ENCODE results near the gene COL18A1. TPM values are rescaled to one million over a fixed set of nuclear protein-coding genes. Genes with fewer than 3 reads are reported as not detected.

COL18A1 gene
- total and polyA plus RNA-seq, 4 donors: 44.9 to 308 (median 232) TPM

- H3K36me3 ChIP-seq (ENCODE audit: control insufficient read depth in 4 of 4, insufficient read depth in 3 of 4, low read depth in 1 of 4, low read length in 3 of 4): peaks cover 0 to 9% (median 4%) of the 10 kb centered on the region in 4 donors
- no peak overlapping the region for H3K9ac ChIP-seq (ENCODE audit: low read depth in 1 of 2, low read length in 2 of 2)
- no peaks in the 10 kb centered on the region for H3K9me3 ChIP-seq (ENCODE audit: control insufficient read depth in 4 of 4, low read length in 3 of 4)
- H3K27ac ChIP-seq (ENCODE audit: low read depth in 1 of 2, low read length in 2 of 2): peak overlapping the region; percentile 72 to 87
- TF ChIP-seq RXRA (IDR thresholded peaks at IDR 0.05) (peak; percentile 23 to 37), NR2F2 (IDR thresholded peaks at IDR 0.05) (no peak)
- WGBS: 32% methylated on average over 12 of the region's 12 CpGs
- H3K4me3 ChIP-seq (ENCODE audit: low read depth in 1 of 3, low read length in 3 of 3): no peak overlapping the region
- H3K4me1 ChIP-seq (ENCODE audit: control insufficient read depth in 4 of 4, insufficient read depth in 4 of 4, low read length in 3 of 4): peaks cover 18 to 49% (median 36%) of the 10 kb centered on the region in 4 donors
- no peaks in the 10 kb centered on the region for H3K27me3 ChIP-seq (ENCODE audit: control insufficient read depth in 4 of 4, insufficient read depth in 4 of 4, low read length in 3 of 4)
- DNase-seq (ENCODE audit: low spot score): no peak
Observed at GRCh38 chr21:45533361-45533845, 128.4 kb downstream of the COL18A1 start.

- no peak for TF ChIP-seq SP1 (IDR thresholded peaks at IDR 0.05)
- TF ChIP-seq, protein P1, sequence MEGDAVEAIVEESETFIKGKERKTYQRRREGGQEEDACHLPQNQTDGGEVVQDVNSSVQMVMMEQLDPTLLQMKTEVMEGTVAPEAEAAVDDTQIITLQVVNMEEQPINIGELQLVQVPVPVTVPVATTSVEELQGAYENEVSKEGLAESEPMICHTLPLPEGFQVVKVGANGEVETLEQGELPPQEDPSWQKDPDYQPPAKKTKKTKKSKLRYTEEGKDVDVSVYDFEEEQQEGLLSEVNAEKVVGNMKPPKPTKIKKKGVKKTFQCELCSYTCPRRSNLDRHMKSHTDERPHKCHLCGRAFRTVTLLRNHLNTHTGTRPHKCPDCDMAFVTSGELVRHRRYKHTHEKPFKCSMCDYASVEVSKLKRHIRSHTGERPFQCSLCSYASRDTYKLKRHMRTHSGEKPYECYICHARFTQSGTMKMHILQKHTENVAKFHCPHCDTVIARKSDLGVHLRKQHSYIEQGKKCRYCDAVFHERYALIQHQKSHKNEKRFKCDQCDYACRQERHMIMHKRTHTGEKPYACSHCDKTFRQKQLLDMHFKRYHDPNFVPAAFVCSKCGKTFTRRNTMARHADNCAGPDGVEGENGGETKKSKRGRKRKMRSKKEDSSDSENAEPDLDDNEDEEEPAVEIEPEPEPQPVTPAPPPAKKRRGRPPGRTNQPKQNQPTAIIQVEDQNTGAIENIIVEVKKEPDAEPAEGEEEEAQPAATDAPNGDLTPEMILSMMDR (IDR thresholded peaks at IDR 0.05; ENCODE audit: low read depth, low read length, missing input control): no peak
- TF ChIP-seq ATF3 (IDR thresholded peaks at IDR 0.05): no peak
- Histone ChIP-seq H3K27me3 (ENCODE audit: control insufficient read depth in 4 of 4, insufficient read depth in 4 of 4, low read length in 3 of 4) (no peaks in the 10 kb centered on the region), H3K9me3 (ENCODE audit: control insufficient read depth in 4 of 4, low read length in 3 of 4) (no peaks in the 10 kb centered on the region), H3K4me1 (ENCODE audit: control insufficient read depth in 4 of 4, insufficient read depth in 4 of 4, low read length in 3 of 4) (peaks cover 18 to 47% (median 34%) of the 10 kb centered on the region in 4 donors), H3K4me3 (ENCODE audit: low read depth in 1 of 3, low read length in 3 of 3) (peak overlapping the region in 1 of 3 donors; percentile 5), H3K9ac (ENCODE audit: low read depth in 1 of 2, low read length in 2 of 2) (no peak overlapping the region), H3K27ac (ENCODE audit: low read depth in 1 of 2, low read length in 2 of 2) (peak overlapping the region; percentile 72 to 87), H3K36me3 (ENCODE audit: control insufficient read depth in 4 of 4, insufficient read depth in 3 of 4, low read depth in 1 of 4, low read length in 3 of 4) (peaks cover 0 to 9% (median 4%) of the 10 kb centered on the region in 4 donors)
- 37% methylated on average over 20 of the region's 20 CpGs for WGBS
- no peak for DNase-seq (ENCODE audit: low spot score)
Observed at GRCh38 chr21:45533846-45534635, 129.1 kb downstream of the COL18A1 start.

DNA sequence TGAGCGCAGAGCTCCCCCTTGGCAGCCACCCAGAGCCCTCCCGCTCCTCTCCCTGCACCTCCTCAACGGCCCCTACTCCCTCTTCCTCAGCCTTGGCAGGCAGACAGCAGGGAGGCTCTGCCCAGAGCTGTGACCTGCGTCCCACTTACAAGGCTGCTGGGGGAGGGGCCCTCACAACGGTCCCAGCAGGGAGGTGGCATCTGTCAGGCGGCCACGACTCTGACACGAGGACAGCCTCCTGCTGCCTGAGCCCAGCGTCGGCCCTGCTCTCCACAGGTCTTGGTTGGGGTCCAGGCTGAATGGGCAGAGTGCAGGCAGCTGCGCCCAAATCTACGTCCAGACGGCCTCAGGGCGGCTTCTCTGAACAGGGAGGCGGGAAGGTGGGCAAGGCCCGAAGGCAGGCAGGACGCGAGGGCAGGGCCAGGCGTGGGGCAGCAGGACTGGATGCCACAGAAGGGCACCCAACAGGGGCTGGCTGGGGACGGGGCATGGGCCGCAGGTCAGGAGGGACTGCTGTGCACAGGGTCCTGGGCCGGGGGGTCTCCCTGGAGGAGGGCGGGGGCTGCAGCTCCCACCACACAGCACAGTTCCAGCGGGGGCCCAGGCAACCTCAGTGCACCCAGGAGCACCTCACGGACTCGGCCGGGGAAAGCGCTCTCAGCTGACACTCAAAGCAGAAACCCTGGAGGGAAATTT, 129.8 kb downstream of the COL18A1 start:
- Histone ChIP-seq H3K27ac (ENCODE audit: low read depth in 1 of 2, low read length in 2 of 2) (peak overlapping the region; percentile 72 to 87), H3K4me3 (ENCODE audit: low read depth in 1 of 3, low read length in 3 of 3) (no peak overlapping the region), H3K9me3 (ENCODE audit: control insufficient read depth in 4 of 4, low read length in 3 of 4) (no peaks in the 10 kb centered on the region), H3K9ac (ENCODE audit: low read depth in 1 of 2, low read length in 2 of 2) (no peak overlapping the region), H3K4me1 (ENCODE audit: control insufficient read depth in 4 of 4, insufficient read depth in 4 of 4, low read length in 3 of 4) (peaks cover 19 to 48% (median 33%) of the 10 kb centered on the region in 4 donors), H3K36me3 (ENCODE audit: control insufficient read depth in 4 of 4, insufficient read depth in 3 of 4, low read depth in 1 of 4, low read length in 3 of 4) (peaks cover 0 to 4% (median 3%) of the 10 kb centered on the region in 4 donors), H3K27me3 (ENCODE audit: control insufficient read depth in 4 of 4, insufficient read depth in 4 of 4, low read length in 3 of 4) (no peaks in the 10 kb centered on the region)
- WGBS: 38% methylated on average over 28 of the region's 28 CpGs
- peak; percentile 72 for DNase-seq (ENCODE audit: low spot score)
- TF ChIP-seq GABPA (IDR thresholded peaks at IDR 0.05 in 1 of 2, conservative IDR thresholded peaks at IDR 0.05 in 1 of 2) (no peak), RAD21 (IDR thresholded peaks at IDR 0.05) (peak in 1 of 2 donors; percentile 21), ZBTB33 (IDR thresholded peaks at IDR 0.05) (no peak), REST (IDR thresholded peaks at IDR 0.05) (peak; percentile 27), ATF3 (IDR thresholded peaks at IDR 0.05) (no peak), JUND (IDR thresholded peaks at IDR 0.05) (no peak), SP1 (IDR thresholded peaks at IDR 0.05) (peak; percentile 95), EGR1 (IDR thresholded peaks at IDR 0.05; ENCODE audit: low read depth in 2 of 2) (no peak), RXRA (IDR thresholded peaks at IDR 0.05) (peak; percentile 96), HNF4A (conservative IDR thresholded peaks at IDR 0.05) (peak; percentile 75 to 85)
- TF ChIP-seq, protein P1 (IDR thresholded peaks at IDR 0.05; ENCODE audit: low read depth, low read length, missing input control): no peak

Data from liver (tissue), 9 donors.